ENCODE data around the gene KDM4B. TPM values are rescaled to one million over a fixed set of nuclear protein-coding genes. Genes with fewer than 3 reads are reported as not detected.
A peak's percentile ranks its signal among the peaks of the same experiment; 100 is the strongest.

Gene KDM4B
- total RNA-seq, 4 donors from 2014 or later = 16.3 to 38.3 (median 22.4) TPM

- no peak for ATAC-seq (ENCODE audit: low FRiP score)
- TF ChIP-seq CTCF (IDR thresholded peaks at IDR 0.05) = no peak
- DNase-seq (ENCODE audit: low spot score) = no peak
These were observed 196.7 kb downstream of the KDM4B start for GRCh38 chr19:5165697-5166019.

GRCh38 chr19:5166262-5166661 lies 197.3 kb downstream of the KDM4B start:
- DNase-seq (ENCODE audit: low spot score) (no peak), ATAC-seq (ENCODE audit: low FRiP score) (no peak)
- no peak for TF ChIP-seq CTCF (IDR thresholded peaks at IDR 0.05)

- TF ChIP-seq CTCF (IDR thresholded peaks at IDR 0.05) = no peak
- ATAC-seq (ENCODE audit: low FRiP score) (no peak), DNase-seq (ENCODE audit: low spot score) (no peak)
These were observed 201.4 kb downstream of the KDM4B start for GRCh38 chr19:5170329-5170745.

- ATAC-seq (ENCODE audit: low FRiP score) = peak; percentile 45
- no peak for DNase-seq (ENCODE audit: low spot score)
- TF ChIP-seq CTCF (IDR thresholded peaks at IDR 0.05) = no peak
These were observed 202.8 kb downstream of the KDM4B start for GRCh38 chr19:5171711-5172110.

GRCh38 chr19:5172859-5173630 lies 204.1 kb downstream of the KDM4B start:
- TF ChIP-seq CTCF (IDR thresholded peaks at IDR 0.05) = no peak
- DNase-seq (ENCODE audit: low spot score) (no peak), ATAC-seq (ENCODE audit: low FRiP score) (peak; percentile 60)

- no peak for TF ChIP-seq CTCF (IDR thresholded peaks at IDR 0.05)
- no peak for ATAC-seq (ENCODE audit: low FRiP score)
- no peak for DNase-seq (ENCODE audit: low spot score)
These were observed 205.1 kb downstream of the KDM4B start for GRCh38 chr19:5173993-5174392.

- no peak for ATAC-seq (ENCODE audit: low FRiP score)
- no peak for DNase-seq (ENCODE audit: low spot score)
- TF ChIP-seq CTCF (IDR thresholded peaks at IDR 0.05) = no peak
These were observed 209.0 kb downstream of the KDM4B start for GRCh38 chr19:5177745-5178450.

Data from omental fat pad (tissue), 4 donors.